GM12892 (cell line): ENCODE results near the gene TMEM51.

Experiments
- POLR2A ChIP-seq: IDR thresholded peaks from 2 replicates; pipeline ENCODE4 v1.6.1; 2011; ENCODE audit warnings: low read depth, low read length, control low read depth
- POLR2AphosphoS5 ChIP-seq: IDR thresholded peaks from 2 replicates; pipeline ENCODE4 v1.6.1; 2011; ENCODE audit warnings: low read depth, low read length, control low read depth
- TAF1 ChIP-seq: IDR thresholded peaks from 2 replicates; pipeline ENCODE4 v1.6.1; 2011; ENCODE audit warnings: low read depth, mild to moderate bottlenecking, control low read depth, low read length, borderline replicate concordance

- TF ChIP-seq POLR2A (no peak), POLR2AphosphoS5 (no peak), TAF1 (no peak)
Observed at GRCh38 chr1:15159166-15159555, 5.6 kb downstream of the TMEM51 start.
